OCI-LY7 (cell line): Measurements from ENCODE around the gene XPNPEP1. TPM values are rescaled to one million over a fixed set of nuclear protein-coding genes. Genes with fewer than 3 reads are reported as not detected.
A peak's percentile ranks its signal among the peaks of the same experiment; 100 is the strongest.

Experiments
- BruUV-seq: library from RNA; stranded (reverse); fragments of 400-500 nt; replicated peaks from 2 replicates; lab custom pipeline; 2021; lab: Mats Ljungman, UMichigan
- CTCF ChIA-PET: fragments of 300-600 bp; sonication (Branson Sonifier 250); formaldehyde crosslinking; loops from one replicate; lab custom pipeline; 2022; ENCODE audit warnings: antibody characterized with exemption; ENCODE audit not compliant: unreplicated experiment; lab: Charles Lee
- POLR2A ChIA-PET: fragments of 300-600 bp; sonication (Branson Sonifier 250); formaldehyde crosslinking; loops from one replicate; lab custom pipeline; 2022; ENCODE audit warnings: antibody characterized with exemption; lab: Charles Lee
- DNase-seq: peaks from one replicate; pipeline ENCODE4 v3.0.0-alpha.2; 2015; ENCODE audit warnings: low spot score
- H2AFZ ChIP-seq: fragments of 200-600 bp; sonication (generic), shearing (Covaris generic); 2 replicates; pipeline ENCODE4 v1.6.1; 2014; ENCODE audit warnings: mild to moderate bottlenecking, antibody characterized with exemption, low read length, moderate library complexity
- H3K27ac ChIP-seq: fragments of 200-600 bp; sonication (generic); 2 replicates; pipeline ENCODE4 v1.5.1; 2014; ENCODE audit warnings: mixed run types, low read depth, mild to moderate bottlenecking, moderate library complexity, low read length, inconsistent platforms; ENCODE audit not compliant: poor library complexity, severe bottlenecking
- H3K36me3 ChIP-seq: fragments of 200-600 bp; sonication (generic); 2 replicates; pipeline ENCODE4 v1.6.1; 2014; ENCODE audit warnings: mild to moderate bottlenecking, antibody characterized with exemption, low read length, moderate library complexity, mixed read lengths; ENCODE audit not compliant: insufficient read depth
- H3K4me1 ChIP-seq: fragments of 200-600 bp; sonication (generic); 2 replicates; pipeline ENCODE4 v1.5.1; 2014; ENCODE audit warnings: mild to moderate bottlenecking, low read length; ENCODE audit not compliant: insufficient read depth, poor library complexity, severe bottlenecking
- H3K4me2 ChIP-seq: fragments of 200-600 bp; sonication (generic); 2 replicates; pipeline ENCODE4 v1.6.1; 2014; ENCODE audit warnings: mild to moderate bottlenecking, low read length
- H3K4me3 ChIP-seq: fragments of 200-600 bp; sonication (generic); 2 replicates; pipeline ENCODE4 v1.5.1; 2014; ENCODE audit warnings: mild to moderate bottlenecking, low read depth, low read length; ENCODE audit not compliant: poor library complexity, severe bottlenecking
- H3K79me2 ChIP-seq: fragments of 200-600 bp; sonication (generic); 2 replicates; pipeline ENCODE4 v1.6.1; 2016; ENCODE audit warnings: low read depth, mild to moderate bottlenecking, low read length, moderate library complexity, mixed read lengths; ENCODE audit not compliant: insufficient read depth
- H3K9me2 ChIP-seq: fragments of 200-600 bp; sonication (generic); 2 replicates; pipeline ENCODE4 v1.6.1; 2016; ENCODE audit warnings: mild to moderate bottlenecking, low read length, mixed read lengths; ENCODE audit not compliant: insufficient read depth
- H3K9me3 ChIP-seq: fragments of 200-600 bp; sonication (generic); 2 replicates; pipeline ENCODE4 v1.6.1; 2014; ENCODE audit warnings: mild to moderate bottlenecking, mixed run types, low read length, mixed read lengths
- H4K20me1 ChIP-seq: fragments of 200-600 bp; sonication (generic); 2 replicates; pipeline ENCODE4 v1.6.1; 2014; ENCODE audit warnings: mild to moderate bottlenecking, antibody characterized with exemption, low read length, moderate library complexity, mixed read lengths; ENCODE audit not compliant: insufficient read depth
- EZH2phosphoT487 ChIP-seq: fragments of 200-600 bp; sonication (generic); IDR thresholded peaks from 2 replicates; pipeline ENCODE4 v1.6.1; 2018; ENCODE audit warnings: low read depth, borderline replicate concordance, mild to moderate bottlenecking, mixed run types, antibody characterized with exemption, low read length, moderate library complexity, mixed read lengths
- intact Hi-C: fragments of 100-400 bp; cut with micrococcal nuclease; formaldehyde crosslinking; loops from one replicate; pipeline ENCODE4 v1.10.0; 2022; ENCODE audit not compliant: unreplicated experiment
- total RNA-seq, 2 experiments: library from RNA; depleted of rRNA in 1 of 2; stranded (reverse); fragments of >200 nt in 1 of 2; shearing (Covaris generic) in 1 of 2; gene quantifications; 2 replicates each; pipeline ENCODE4 v1.2.3, GENCODE V29; 2014 to 2022
- TF ChIP-seq, protein P1 (sequence below): fragments of 200-600 bp; sonication (generic); conservative IDR thresholded peaks from 2 replicates; pipeline ENCODE4 v1.5.1; 2014; ENCODE audit warnings: mild to moderate bottlenecking, antibody characterized with exemption, low read length, moderate library complexity, mixed read lengths

XPNPEP1 gene
- total RNA-seq, 2 experiments from 2014 or later, result 136 to 237 TPM

DNA sequence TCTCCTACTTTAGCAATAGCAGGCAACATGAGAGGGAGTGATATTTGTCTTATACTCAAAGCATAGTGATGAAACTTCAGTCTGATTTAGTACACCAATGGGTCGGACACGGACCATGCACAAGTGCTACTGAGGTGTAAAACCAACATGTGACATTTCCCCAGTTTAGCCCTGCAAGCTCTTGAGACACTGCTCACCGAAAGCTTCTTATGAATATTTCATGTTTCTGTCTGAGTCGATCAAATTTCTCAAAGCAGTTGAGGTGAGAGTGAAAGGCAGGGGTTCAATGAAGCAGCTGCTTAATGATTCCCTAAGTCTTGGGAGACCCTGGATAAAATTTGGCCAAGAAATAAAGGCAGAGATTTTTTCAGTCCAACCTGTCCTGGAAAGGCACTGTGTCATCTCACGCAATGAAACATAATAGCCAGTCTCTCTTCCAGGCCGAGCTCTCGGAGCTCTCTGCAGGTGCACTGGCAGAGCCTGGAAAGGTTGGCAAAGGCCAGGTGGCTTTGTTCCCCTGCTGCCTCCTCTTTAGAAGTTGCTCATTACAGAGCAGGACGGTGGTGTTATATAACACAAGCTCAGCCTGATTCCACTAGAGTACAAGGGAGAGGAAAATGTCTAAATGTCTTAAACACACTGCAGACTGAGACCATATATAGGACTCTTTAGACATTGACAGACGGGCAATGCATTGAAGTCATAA lies 33.9 kb upstream of the XPNPEP1 start:
- intact Hi-C loops, result no loop called here
- peak; percentile 23 for DNase-seq
- Histone ChIP-seq H3K9me2 (no peaks in the 10 kb centered on the region), H3K79me2 (no peaks in the 10 kb centered on the region), H3K36me3 (no peaks in the 10 kb centered on the region), H3K4me2 (no peak overlapping the region), H3K4me3 (no peak overlapping the region), H3K4me1 (peaks cover 9% of the 10 kb centered on the region), H4K20me1 (no peaks in the 10 kb centered on the region), H2AFZ (peak overlapping the region; percentile 79; the same call in 1 of the 2 replicates), H3K9me3 (no peaks in the 10 kb centered on the region), H3K27ac (no peak overlapping the region)
- ChIA-PET CTCF (no interaction called here), POLR2A (interaction anchor here (0.6 to 1.4 kb wide), 10 partner anchors 8 to 103 kb away, joined by 3 to 5 read pairs (median 4); no protein-coding TSS in a partner anchor)
- TF ChIP-seq, protein P1, sequence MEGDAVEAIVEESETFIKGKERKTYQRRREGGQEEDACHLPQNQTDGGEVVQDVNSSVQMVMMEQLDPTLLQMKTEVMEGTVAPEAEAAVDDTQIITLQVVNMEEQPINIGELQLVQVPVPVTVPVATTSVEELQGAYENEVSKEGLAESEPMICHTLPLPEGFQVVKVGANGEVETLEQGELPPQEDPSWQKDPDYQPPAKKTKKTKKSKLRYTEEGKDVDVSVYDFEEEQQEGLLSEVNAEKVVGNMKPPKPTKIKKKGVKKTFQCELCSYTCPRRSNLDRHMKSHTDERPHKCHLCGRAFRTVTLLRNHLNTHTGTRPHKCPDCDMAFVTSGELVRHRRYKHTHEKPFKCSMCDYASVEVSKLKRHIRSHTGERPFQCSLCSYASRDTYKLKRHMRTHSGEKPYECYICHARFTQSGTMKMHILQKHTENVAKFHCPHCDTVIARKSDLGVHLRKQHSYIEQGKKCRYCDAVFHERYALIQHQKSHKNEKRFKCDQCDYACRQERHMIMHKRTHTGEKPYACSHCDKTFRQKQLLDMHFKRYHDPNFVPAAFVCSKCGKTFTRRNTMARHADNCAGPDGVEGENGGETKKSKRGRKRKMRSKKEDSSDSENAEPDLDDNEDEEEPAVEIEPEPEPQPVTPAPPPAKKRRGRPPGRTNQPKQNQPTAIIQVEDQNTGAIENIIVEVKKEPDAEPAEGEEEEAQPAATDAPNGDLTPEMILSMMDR, result no peak
- TF ChIP-seq EZH2phosphoT487, result no peak
- no TSS peak for BruUV-seq

DNA sequence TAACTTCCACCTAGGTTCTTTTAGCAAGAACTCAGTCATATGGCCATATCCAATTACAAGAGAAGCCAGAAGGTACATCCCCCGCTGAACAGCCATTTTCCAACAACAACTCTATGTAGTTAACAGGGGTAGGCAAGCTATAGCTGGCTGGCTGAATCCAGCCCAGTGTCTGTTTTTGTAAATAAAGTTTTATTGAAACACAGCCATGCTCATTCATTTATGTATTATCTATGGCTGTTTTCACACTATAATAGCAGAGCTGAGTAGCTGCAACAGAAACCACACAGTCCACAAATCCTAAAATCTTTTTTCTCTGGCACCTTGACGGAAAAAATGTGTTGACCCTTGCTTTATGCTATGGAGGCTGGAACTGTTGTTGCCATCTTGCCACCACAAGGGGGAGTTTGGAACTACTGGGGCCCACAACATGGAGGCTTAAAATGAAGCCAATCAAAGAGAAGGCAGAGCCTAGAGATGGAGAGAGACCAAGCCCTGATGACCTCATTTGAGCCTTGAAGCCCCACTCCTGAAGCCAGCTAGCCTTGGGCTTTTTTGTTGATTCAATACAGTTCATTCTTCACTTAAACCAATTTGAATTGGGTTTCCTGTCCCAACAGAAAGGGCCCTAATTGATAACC lies 33.3 kb upstream of the XPNPEP1 start:
- no peak overlapping the region for H3K27ac ChIP-seq
- intact Hi-C loops, result loop anchor here (1.0 kb wide), 1 partner anchor 72 kb away; no protein-coding TSS in a partner anchor
- POLR2A ChIA-PET, result interaction anchor here (0.6 to 1.3 kb wide), 7 partner anchors 16 to 112 kb away, joined by 3 to 5 read pairs (median 3); no protein-coding TSS in a partner anchor
- BruUV-seq, result no TSS peak
- TF ChIP-seq EZH2phosphoT487, result no peak
- TF ChIP-seq, protein P1, result peak; percentile 93
- no peaks in the 10 kb centered on the region for H4K20me1 ChIP-seq
- DNase-seq, result peak; percentile 69
- CTCF ChIA-PET, result no interaction called here
- no peaks in the 10 kb centered on the region for H3K36me3 ChIP-seq
- H3K4me1 ChIP-seq, result peaks cover 9% of the 10 kb centered on the region
- no peak overlapping the region for H3K4me2 ChIP-seq
- peak overlapping the region; percentile 79; the same call in 1 of the 2 replicates for H2AFZ ChIP-seq
- no peaks in the 10 kb centered on the region for H3K9me3 ChIP-seq
- no peaks in the 10 kb centered on the region for H3K79me2 ChIP-seq
- H3K4me3 ChIP-seq, result no peak overlapping the region
- H3K9me2 ChIP-seq, result no peaks in the 10 kb centered on the region
